ENCODE measurements around the gene MRAS.
"Not testable (repeated sequence)": the region's sequence is repeated elsewhere in the genome, so short reads cannot be mapped to it uniquely, and the experiment has no call there.

The MRAS gene

GRCh38 chr3:138389841-138390581 lies 41.6 kb downstream of the MRAS start:
- no peak for DNase-seq (ENCODE audit: low spot score)

- no peak for DNase-seq (ENCODE audit: low spot score)
These were observed 42.2 kb downstream of the MRAS start for GRCh38 chr3:138390582-138390932.

GRCh38 chr3:138394156-138394555 lies 45.8 kb downstream of the MRAS start:
- DNase-seq (ENCODE audit: low spot score) = no peak

- no peak for DNase-seq (ENCODE audit: low spot score)
These were observed 46.3 kb downstream of the MRAS start for GRCh38 chr3:138394686-138395085.

- no peak for DNase-seq (ENCODE audit: low spot score)
These were observed 47.7 kb downstream of the MRAS start for GRCh38 chr3:138395865-138396751.

GRCh38 chr3:138396752-138397410 lies 48.5 kb downstream of the MRAS start:
- DNase-seq (ENCODE audit: low spot score) = no peak

- no peak for DNase-seq (ENCODE audit: low spot score)
These were observed 49.6 kb downstream of the MRAS start for GRCh38 chr3:138397983-138398382.

- DNase-seq (ENCODE audit: low spot score) = no peak
These were observed 50.6 kb downstream of the MRAS start for GRCh38 chr3:138398791-138399575.

- no peak for DNase-seq (ENCODE audit: low spot score)
These were observed 51.4 kb downstream of the MRAS start for GRCh38 chr3:138399766-138400165.

GRCh38 chr3:138400651-138401070 lies 52.3 kb downstream of the MRAS start:
- no peak for DNase-seq (ENCODE audit: low spot score)

- no peak for DNase-seq (ENCODE audit: low spot score)
These were observed 53.5 kb downstream of the MRAS start for GRCh38 chr3:138401834-138402233.

GRCh38 chr3:138404121-138404520 lies 55.7 kb downstream of the MRAS start:
- DNase-seq (ENCODE audit: low spot score) = no peak

- no peak for DNase-seq (ENCODE audit: low spot score)
These were observed 56.6 kb downstream of the MRAS start for GRCh38 chr3:138405001-138405400.

GRCh38 chr3:138405486-138405885 lies 57.1 kb downstream of the MRAS start:
- DNase-seq (ENCODE audit: low spot score) = no peak

- DNase-seq (ENCODE audit: low spot score) = no peak
These were observed 58.2 kb downstream of the MRAS start for GRCh38 chr3:138406606-138407005.

GRCh38 chr3:138407236-138407907 lies 59.0 kb downstream of the MRAS start:
- no peak for DNase-seq (ENCODE audit: low spot score)

GRCh38 chr3:138408751-138409570 lies 60.6 kb downstream of the MRAS start:
- DNase-seq (ENCODE audit: low spot score) = no peak

GRCh38 chr3:138412821-138413551 lies 64.6 kb downstream of the MRAS start:
- no peak for DNase-seq (ENCODE audit: low spot score)

GRCh38 chr3:138416236-138416635 lies 67.9 kb downstream of the MRAS start:
- DNase-seq (ENCODE audit: low spot score) = not testable (repeated sequence)

GRCh38 chr3:138417559-138417982 lies 69.2 kb downstream of the MRAS start:
- DNase-seq (ENCODE audit: low spot score) = peak; percentile 56
